GM21367 (cell line): Measurements from ENCODE around the gene CENPQ.

Experiments used
- ATAC-seq: cut with Tn5 transposase; IDR thresholded peaks from one replicate; pipeline ENCODE4 v1.9.1; 2021; ENCODE audit not compliant: unreplicated experiment

The CENPQ gene

GRCh38 chr6:49540614-49541013, 77.4 kb downstream of the CENPQ start:
- no peak for ATAC-seq

DNA sequence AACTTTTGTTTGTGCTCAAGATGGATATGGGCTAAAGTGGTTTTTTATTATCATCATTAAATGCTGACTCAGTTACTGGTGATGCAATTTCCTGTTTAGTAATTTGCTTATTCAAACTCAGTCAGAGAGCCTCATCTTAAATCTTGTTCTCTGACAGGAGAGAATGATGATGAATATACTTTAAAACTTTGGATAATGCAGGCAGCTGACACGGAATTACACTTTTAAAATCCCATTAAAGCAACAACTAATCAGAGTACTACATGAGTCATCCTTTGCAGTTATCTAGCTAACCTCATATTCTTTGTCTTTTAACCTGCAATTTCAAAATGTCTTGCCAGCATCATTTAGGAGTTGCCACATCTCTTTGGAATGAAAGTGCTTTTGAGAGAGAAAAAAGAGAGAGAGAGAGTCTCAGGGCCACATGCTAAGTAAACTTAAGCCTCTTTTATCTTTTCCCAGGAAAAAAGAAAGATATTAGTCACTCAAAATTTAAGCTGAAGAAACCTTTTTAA, 78.1 kb downstream of the CENPQ start:
- ATAC-seq = no peak

GRCh38 chr6:49541936-49542335, 78.8 kb downstream of the CENPQ start:
- no peak for ATAC-seq
